ENCODE results near the gene JAG1.

Gene JAG1

GRCh38 chr20:10636326-10636818, 37.4 kb downstream of the JAG1 start:
- no peak for DNase-seq (ENCODE audit: low read depth)
- TF ChIP-seq POLR2A (IDR thresholded peaks at IDR 0.05; ENCODE audit: extremely low read depth, insufficient read length) (no peak), CTCF (IDR thresholded peaks at IDR 0.05; ENCODE audit: low read depth, low read length) (no peak), MYC (IDR thresholded peaks at IDR 0.05; ENCODE audit: low read depth, low read length) (no peak)
- TF ChIP-seq, protein P1, sequence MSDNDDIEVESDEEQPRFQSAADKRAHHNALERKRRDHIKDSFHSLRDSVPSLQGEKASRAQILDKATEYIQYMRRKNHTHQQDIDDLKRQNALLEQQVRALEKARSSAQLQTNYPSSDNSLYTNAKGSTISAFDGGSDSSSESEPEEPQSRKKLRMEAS (IDR thresholded peaks at IDR 0.05; ENCODE audit: low read depth, low read length), result no peak
- no peak overlapping the region for H3K4me3 ChIP-seq (ENCODE audit: low read depth, low read length)

GRCh38 chr20:10635476-10636208, 38.2 kb downstream of the JAG1 start:
- H3K4me3 ChIP-seq (ENCODE audit: low read depth, low read length), result no peak overlapping the region
- no peak for TF ChIP-seq CTCF (IDR thresholded peaks at IDR 0.05; ENCODE audit: low read depth, low read length)
- TF ChIP-seq POLR2A (IDR thresholded peaks at IDR 0.05; ENCODE audit: extremely low read depth, insufficient read length), result no peak
- no peak for TF ChIP-seq MYC (IDR thresholded peaks at IDR 0.05; ENCODE audit: low read depth, low read length)
- TF ChIP-seq, protein P1 (IDR thresholded peaks at IDR 0.05; ENCODE audit: low read depth, low read length), result no peak
- peak; percentile 64 for DNase-seq (ENCODE audit: low read depth)

GRCh38 chr20:10634683-10635411, 39.0 kb downstream of the JAG1 start:
- peak overlapping the region; percentile 2 for H3K4me3 ChIP-seq (ENCODE audit: low read depth, low read length)
- DNase-seq (ENCODE audit: low read depth), result peak; percentile 77
- TF ChIP-seq POLR2A (IDR thresholded peaks at IDR 0.05; ENCODE audit: extremely low read depth, insufficient read length), result no peak

GRCh38 chr20:10634211-10634610, 39.6 kb downstream of the JAG1 start:
- TF ChIP-seq MYC (IDR thresholded peaks at IDR 0.05; ENCODE audit: low read depth, low read length), result no peak
- no peak for TF ChIP-seq CTCF (IDR thresholded peaks at IDR 0.05; ENCODE audit: low read depth, low read length)
- TF ChIP-seq POLR2A (IDR thresholded peaks at IDR 0.05; ENCODE audit: extremely low read depth, insufficient read length), result no peak
- TF ChIP-seq, protein P1 (IDR thresholded peaks at IDR 0.05; ENCODE audit: low read depth, low read length), result no peak
- peak; percentile 42 for DNase-seq (ENCODE audit: low read depth)
- H3K4me3 ChIP-seq (ENCODE audit: low read depth, low read length), result no peak overlapping the region

DNA sequence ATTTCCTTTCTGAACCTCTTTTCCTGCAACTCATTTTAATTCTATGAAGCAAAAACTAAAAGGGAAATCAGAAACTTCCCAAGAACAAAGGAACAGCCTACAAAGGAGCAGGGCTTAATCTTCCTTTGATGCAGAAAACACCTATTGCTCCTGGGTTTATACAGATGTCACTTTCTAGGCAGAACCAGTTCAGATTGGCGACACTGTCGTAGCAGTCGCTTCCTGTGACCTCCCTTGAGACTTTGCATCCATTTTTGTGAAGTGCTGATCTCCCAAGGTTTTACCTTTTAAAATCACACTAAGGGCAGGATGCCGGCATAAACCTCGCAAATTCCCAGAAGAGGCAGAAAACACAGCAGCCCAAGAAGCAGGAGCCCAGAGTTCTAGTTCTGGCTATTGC, 40.1 kb downstream of the JAG1 start:
- no peak overlapping the region for H3K4me3 ChIP-seq (ENCODE audit: low read depth, low read length)
- no peak for DNase-seq (ENCODE audit: low read depth)
- TF ChIP-seq MYC (IDR thresholded peaks at IDR 0.05; ENCODE audit: low read depth, low read length) (no peak), POLR2A (IDR thresholded peaks at IDR 0.05; ENCODE audit: extremely low read depth, insufficient read length) (no peak), CTCF (IDR thresholded peaks at IDR 0.05; ENCODE audit: low read depth, low read length) (no peak)
- TF ChIP-seq, protein P1 (IDR thresholded peaks at IDR 0.05; ENCODE audit: low read depth, low read length), result no peak

Measured in NB4 (cell line).